ENCODE data around the gene GPRIN3.
"Not testable (repeated sequence)": the region's sequence is repeated elsewhere in the genome, so short reads cannot be mapped to it uniquely, and the experiment has no call there.

DNA sequence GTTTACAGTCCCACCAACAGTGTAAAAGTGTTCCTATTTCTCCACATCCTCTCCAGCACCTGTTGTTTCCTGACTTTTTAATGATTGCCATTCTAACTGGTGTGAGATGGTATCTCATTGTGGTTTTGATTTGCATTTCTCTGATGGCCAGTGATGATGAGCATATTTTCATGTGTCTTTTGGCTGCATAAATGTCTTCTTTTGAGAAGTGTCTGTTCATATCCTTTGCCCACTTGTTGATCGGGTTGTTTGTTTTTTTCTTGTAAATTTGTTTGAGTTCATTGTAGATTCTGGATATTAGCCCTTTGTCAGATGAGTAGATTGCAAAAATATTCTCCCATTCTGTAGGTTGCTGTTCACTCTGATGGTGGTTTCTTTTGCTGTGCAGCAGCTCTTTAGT lies 108.2 kb downstream of the GPRIN3 start:
- TF ChIP-seq, protein P1, sequence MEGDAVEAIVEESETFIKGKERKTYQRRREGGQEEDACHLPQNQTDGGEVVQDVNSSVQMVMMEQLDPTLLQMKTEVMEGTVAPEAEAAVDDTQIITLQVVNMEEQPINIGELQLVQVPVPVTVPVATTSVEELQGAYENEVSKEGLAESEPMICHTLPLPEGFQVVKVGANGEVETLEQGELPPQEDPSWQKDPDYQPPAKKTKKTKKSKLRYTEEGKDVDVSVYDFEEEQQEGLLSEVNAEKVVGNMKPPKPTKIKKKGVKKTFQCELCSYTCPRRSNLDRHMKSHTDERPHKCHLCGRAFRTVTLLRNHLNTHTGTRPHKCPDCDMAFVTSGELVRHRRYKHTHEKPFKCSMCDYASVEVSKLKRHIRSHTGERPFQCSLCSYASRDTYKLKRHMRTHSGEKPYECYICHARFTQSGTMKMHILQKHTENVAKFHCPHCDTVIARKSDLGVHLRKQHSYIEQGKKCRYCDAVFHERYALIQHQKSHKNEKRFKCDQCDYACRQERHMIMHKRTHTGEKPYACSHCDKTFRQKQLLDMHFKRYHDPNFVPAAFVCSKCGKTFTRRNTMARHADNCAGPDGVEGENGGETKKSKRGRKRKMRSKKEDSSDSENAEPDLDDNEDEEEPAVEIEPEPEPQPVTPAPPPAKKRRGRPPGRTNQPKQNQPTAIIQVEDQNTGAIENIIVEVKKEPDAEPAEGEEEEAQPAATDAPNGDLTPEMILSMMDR (IDR thresholded peaks at IDR 0.05) = not testable (repeated sequence)
- TF ChIP-seq ZFX (IDR thresholded peaks at IDR 0.05; ENCODE audit: borderline replicate concordance) = not testable (repeated sequence)

All from 22Rv1 (cell line).